ENCODE results near the gene PDLIM1.

GRCh38 chr10:95236068-95236903 lies 54.5 kb downstream of the PDLIM1 start:
- no peak for TF ChIP-seq FOSL1 (IDR thresholded peaks at IDR 0.05; ENCODE audit: insufficient read depth, low read depth, low read length)
- TF ChIP-seq MAX (IDR thresholded peaks at IDR 0.05), result no peak
- TF ChIP-seq SP1 (IDR thresholded peaks at IDR 0.05; ENCODE audit: low read depth, low read length), result no peak

Data from H1 (cell line).